Stomach smooth muscle (tissue), 2 donors: ENCODE data around the gene BLOC1S3.
A peak's percentile ranks its signal among the peaks of the same experiment; 100 is the strongest.

Source experiments
- H3K27ac ChIP-seq: one replicate; pipeline ENCODE4 v1.7.0; 2013; ENCODE audit warnings: mild to moderate bottlenecking, low read length, inconsistent platforms
- H3K27me3 ChIP-seq, 2 donors: one replicate each; pipeline ENCODE4 v1.7.0; 2013; ENCODE audit warnings: low read length in 2 of 2; ENCODE audit not compliant: insufficient read depth in 2 of 2, control insufficient read depth in 1 of 2
- H3K36me3 ChIP-seq, 2 donors: one replicate each; pipeline ENCODE4 v1.7.0; 2013; ENCODE audit warnings: low read length in 2 of 2; ENCODE audit not compliant: control insufficient read depth in 2 of 2, insufficient read depth in 2 of 2
- H3K4me1 ChIP-seq: one replicate; pipeline ENCODE4 v1.7.0; 2013; ENCODE audit warnings: low read length; ENCODE audit not compliant: control insufficient read depth, insufficient read depth
- H3K4me3 ChIP-seq, 2 donors: one replicate each; pipeline ENCODE4 v1.7.0; 2013; ENCODE audit warnings: low read length in 2 of 2
- H3K9ac ChIP-seq, 2 donors: one replicate each; pipeline ENCODE4 v1.7.0; 2013; ENCODE audit warnings: low read length in 2 of 2, mild to moderate bottlenecking in 1 of 2
- H3K9me3 ChIP-seq, 2 donors: one replicate each; pipeline ENCODE4 v1.7.0; 2013; ENCODE audit warnings: low read length in 2 of 2; ENCODE audit not compliant: control insufficient read depth in 2 of 2
- donor health status: healthy.
- donor health status: Pancreatic carcinoma.

The BLOC1S3 gene

GRCh38 chr19:45154064-45154827 is 24.3 kb upstream of the BLOC1S3 start:
- Histone ChIP-seq H3K4me3 (peak overlapping the region in 1 of 2 donors; percentile 68), H3K27me3 (peaks cover 48 to 52% of the 10 kb centered on the region in 2 donors), H3K9ac (no peak overlapping the region), H3K9me3 (no peaks in the 10 kb centered on the region), H3K36me3 (no peaks in the 10 kb centered on the region), H3K4me1 (peaks cover 25% of the 10 kb centered on the region), H3K27ac (no peak overlapping the region)

- Histone ChIP-seq H3K27me3 (peaks cover 53 to 55% of the 10 kb centered on the region in 2 donors), H3K4me3 (no peak overlapping the region), H3K36me3 (no peaks in the 10 kb centered on the region), H3K9ac (no peak overlapping the region), H3K27ac (no peak overlapping the region), H3K4me1 (peaks cover 25% of the 10 kb centered on the region), H3K9me3 (no peaks in the 10 kb centered on the region)
These were observed 22.5 kb upstream of the BLOC1S3 start for GRCh38 chr19:45156011-45156630.

GRCh38 chr19:45156751-45157150 is 21.8 kb upstream of the BLOC1S3 start:
- no peak overlapping the region for H3K4me3 ChIP-seq
- H3K9me3 ChIP-seq = no peaks in the 10 kb centered on the region
- H3K27ac ChIP-seq = no peak overlapping the region
- no peaks in the 10 kb centered on the region for H3K36me3 ChIP-seq
- H3K4me1 ChIP-seq = peaks cover 22% of the 10 kb centered on the region
- H3K9ac ChIP-seq = no peak overlapping the region
- peaks cover 51 to 53% of the 10 kb centered on the region in 2 donors for H3K27me3 ChIP-seq

- Histone ChIP-seq H3K4me3 (no peak overlapping the region), H3K27ac (no peak overlapping the region), H3K27me3 (peaks cover 39 to 41% of the 10 kb centered on the region in 2 donors), H3K9ac (no peak overlapping the region), H3K36me3 (no peaks in the 10 kb centered on the region), H3K4me1 (peaks cover 3% of the 10 kb centered on the region), H3K9me3 (no peaks in the 10 kb centered on the region)
These were observed 19.9 kb upstream of the BLOC1S3 start for GRCh38 chr19:45158503-45159209.

GRCh38 chr19:45159210-45159970 is 19.2 kb upstream of the BLOC1S3 start:
- Histone ChIP-seq H3K27ac (no peak overlapping the region), H3K4me3 (no peak overlapping the region), H3K27me3 (peaks cover 32 to 35% of the 10 kb centered on the region in 2 donors), H3K9ac (no peak overlapping the region), H3K4me1 (peaks cover 2% of the 10 kb centered on the region), H3K36me3 (no peaks in the 10 kb centered on the region), H3K9me3 (no peaks in the 10 kb centered on the region)

- no peaks in the 10 kb centered on the region for H3K9me3 ChIP-seq
- H3K27me3 ChIP-seq = peaks cover 31 to 35% of the 10 kb centered on the region in 2 donors
- H3K36me3 ChIP-seq = no peaks in the 10 kb centered on the region
These were observed 18.6 kb upstream of the BLOC1S3 start for GRCh38 chr19:45159971-45160324.

GRCh38 chr19:45160870-45161737 is 17.5 kb upstream of the BLOC1S3 start, which contains the start of gene NKPD1:
TSS of gene NKPD1 (minus strand) at chr19:45160982. CDS start at chr19:45160150, 832 bp downstream.
- no peak within 1 kb of the TSS for H3K4me3 ChIP-seq
- peaks cover 31 to 32% of the 10 kb centered on the region in 2 donors for H3K27me3 ChIP-seq
- no peaks in the 10 kb centered on the region for H3K36me3 ChIP-seq
- no peak within 1 kb of the TSS for H3K27ac ChIP-seq
- H3K4me1 ChIP-seq = peaks cover 3% of the 10 kb centered on the region
- H3K9me3 ChIP-seq = no peaks in the 10 kb centered on the region
- no peak within 1 kb of the TSS for H3K9ac ChIP-seq

More at GRCh38 chr19:45159971-45160324, 18.6 kb upstream of the BLOC1S3 start:
- Histone ChIP-seq H3K27ac (no peak overlapping the region), H3K9ac (no peak overlapping the region), H3K4me1 (peaks cover 3% of the 10 kb centered on the region), H3K4me3 (no peak overlapping the region)

GRCh38 chr19:45161738-45162607 is 16.6 kb upstream of the BLOC1S3 start:
- Histone ChIP-seq H3K4me3 (no peak overlapping the region), H3K9me3 (no peaks in the 10 kb centered on the region), H3K27me3 (peaks cover 28 to 30% of the 10 kb centered on the region in 2 donors), H3K36me3 (no peaks in the 10 kb centered on the region), H3K4me1 (peaks cover 3% of the 10 kb centered on the region), H3K9ac (no peak overlapping the region), H3K27ac (no peak overlapping the region)

- H3K9ac ChIP-seq = no peak overlapping the region
- H3K4me3 ChIP-seq = no peak overlapping the region
- H3K4me1 ChIP-seq = peaks cover 3% of the 10 kb centered on the region
- no peak overlapping the region for H3K27ac ChIP-seq
- H3K9me3 ChIP-seq = no peaks in the 10 kb centered on the region
- no peaks in the 10 kb centered on the region for H3K36me3 ChIP-seq
- H3K27me3 ChIP-seq = peaks cover 28 to 30% of the 10 kb centered on the region in 2 donors
These were observed 15.9 kb upstream of the BLOC1S3 start for GRCh38 chr19:45162608-45163143.
